Stomach (tissue), 9 donors: ENCODE data around the gene HS6ST2. TPM values are rescaled to one million over a fixed set of nuclear protein-coding genes. Genes with fewer than 3 reads are reported as not detected.

Experiments
- DNase-seq, 2 donors: peaks; one replicate each; pipeline versions ENCODE4 v3.0.0 to v3.0.0-alpha.2; 2013 to 2019
- H3K27ac ChIP-seq, 5 donors: fragments of 200-600 bp in 4 of 5; sonication (generic) in 4 of 5; one replicate each; pipeline ENCODE4 v1.5.1; 2013 to 2019; ENCODE audit warnings: mild to moderate bottlenecking in 1 of 5, moderate library complexity in 1 of 5
- H3K27me3 ChIP-seq, 3 donors: fragments of 200-600 bp; sonication (generic); one replicate each; pipeline ENCODE4 v1.5.1; 2017 to 2019; ENCODE audit warnings: mixed run types in 1 of 3
- H3K36me3 ChIP-seq, 4 donors: fragments of 200-600 bp; sonication (generic); 1 replicate in 3 of 4; 2 replicates in 1 of 4; pipeline ENCODE4 v1.5.1; 2016 to 2019
- H3K4me1 ChIP-seq, 4 donors: fragments of 200-600 bp; sonication (generic); one replicate each; pipeline ENCODE4 v1.5.1; 2016 to 2019
- H3K4me3 ChIP-seq, 4 donors: fragments of 200-600 bp; sonication (generic) in 3 of 4; one replicate each; pipeline ENCODE4 v1.5.1; 2016 to 2019; ENCODE audit warnings: mild to moderate bottlenecking in 1 of 4
- H3K9me3 ChIP-seq, 4 donors: fragments of 200-600 bp; sonication (generic); one replicate each; pipeline ENCODE4 v1.5.1; 2016 to 2019
- CTCF ChIP-seq, 7 experiments: fragments of 450-650 bp in 4 of 7; fragments of 200-600 bp in 3 of 7; sonication (generic) in 3 of 7; IDR thresholded peaks; one replicate each; pipeline ENCODE4 v1.5.1; 2016 to 2019; ENCODE audit warnings: antibody characterized with exemption in 7 of 7, control low read depth in 2 of 7, mild to moderate bottlenecking in 1 of 7
- EP300 ChIP-seq: sonication (generic); formaldehyde crosslinking; IDR thresholded peaks from one replicate; pipeline ENCODE4 v1.6.1; 2017; ENCODE audit warnings: antibody characterized with exemption
- POLR2A ChIP-seq, 4 donors: fragments of 450-650 bp; IDR thresholded peaks; one replicate each; pipeline ENCODE4 v1.6.1; 2016; ENCODE audit warnings: antibody characterized with exemption in 4 of 4, control low read depth in 2 of 4, mild to moderate bottlenecking in 1 of 4, moderate library complexity in 1 of 4
- POLR2AphosphoS5 ChIP-seq, 3 donors: sonication (generic); formaldehyde crosslinking; IDR thresholded peaks; one replicate each; pipeline ENCODE4 v1.6.1; 2016; ENCODE audit warnings: antibody characterized with exemption in 3 of 3
- whole genome bisulfite sequencing, 5 donors: extraction: QIAGEN DNeasy Blood & Tissue Kit in 3 of 5; methylation state at CpG; one replicate each; pipeline versions ENCODE4 v1.1.5 to v1.1.7; 2013 to 2018; 5-methylcytosine and 5-hydroxymethylcytosine counted together
- intact Hi-C: fragments of 100-400 bp; cut with DNase I; formaldehyde crosslinking; loops from one replicate; pipeline ENCODE4 v1.15.1; 2023; ENCODE audit warnings: low total_unique reads
- polyA plus RNA-seq, 3 donors: library from polyadenylated mRNA; stranded (reverse); fragments of 200-250 nt; gene quantifications; one replicate each; pipeline ENCODE4 v1.2.3, GENCODE V29; 2013
- total RNA-seq, 5 donors: library from RNA; depleted of rRNA; stranded (reverse); fragments of >200 nt; gene quantifications; one replicate each; pipeline versions ENCODE4 v1.1.0 to v1.2.3, GENCODE V29; 2014 to 2016
- donor health status: healthy with polysubstance abuse.
- donor health status: Bipolar disorder and iron deficiency.
- donor health status: healthy.

Gene HS6ST2
- total and polyA plus RNA-seq, 8 donors = 0.25 to 4.0 (median 0.89) TPM; not detected in 1

- no peak for TF ChIP-seq EP300
- no peak for TF ChIP-seq CTCF (IDR thresholded peaks at IDR 0.05)
- no peak for TF ChIP-seq POLR2AphosphoS5 (IDR thresholded peaks at IDR 0.05)
- TF ChIP-seq POLR2A (IDR thresholded peaks at IDR 0.05) = no peak
- intact Hi-C loops = no loop called here
- 58 to 79% (median 66%) methylated on average over 5 of the region's 5 CpGs for WGBS, 5 donors
- Histone ChIP-seq H3K4me1 (no peaks in the 10 kb centered on the region), H3K9me3 (no peaks in the 10 kb centered on the region), H3K4me3 (no peak overlapping the region), H3K27me3 (no peaks in the 10 kb centered on the region), H3K27ac (no peak overlapping the region), H3K36me3 (no peaks in the 10 kb centered on the region)
- DNase-seq = no peak
These were observed 115.1 kb downstream of the HS6ST2 start for GRCh38 chrX:132843363-132843762.

GRCh38 chrX:132842460-132843238, 115.8 kb downstream of the HS6ST2 start:
- TF ChIP-seq POLR2AphosphoS5 (IDR thresholded peaks at IDR 0.05) = no peak
- no peak for TF ChIP-seq POLR2A (IDR thresholded peaks at IDR 0.05)
- no peak for TF ChIP-seq CTCF (IDR thresholded peaks at IDR 0.05)
- TF ChIP-seq EP300 = no peak
- Histone ChIP-seq H3K27ac (no peak overlapping the region), H3K4me1 (no peaks in the 10 kb centered on the region), H3K27me3 (no peaks in the 10 kb centered on the region), H3K4me3 (no peak overlapping the region), H3K36me3 (no peaks in the 10 kb centered on the region), H3K9me3 (no peaks in the 10 kb centered on the region)
- intact Hi-C loops = no loop called here
- 43 to 54% (median 47%) methylated on average over 4 of the region's 4 CpGs for WGBS, 5 donors
- no peak for DNase-seq

- Histone ChIP-seq H3K4me1 (peaks cover 0 to 4% (median 0%) of the 10 kb centered on the region in 4 donors), H3K9me3 (no peaks in the 10 kb centered on the region), H3K36me3 (no peaks in the 10 kb centered on the region), H3K4me3 (no peak overlapping the region), H3K27ac (no peak overlapping the region), H3K27me3 (peaks cover 0 to 14% (median 0%) of the 10 kb centered on the region in 3 donors)
- WGBS, 5 donors = 59 to 71% (median 64%) methylated on average over 4 to 5 of the region's 5 CpGs
- TF ChIP-seq EP300 = no peak
- intact Hi-C loops = no loop called here
- DNase-seq = no peak
These were observed 120.5 kb downstream of the HS6ST2 start for GRCh38 chrX:132837967-132838366.

GRCh38 chrX:132837126-132837525, 121.3 kb downstream of the HS6ST2 start:
- WGBS, 5 donors = 29 to 53% (median 34%) methylated on average over 3 of the region's 3 CpGs
- H3K36me3 ChIP-seq = no peaks in the 10 kb centered on the region
- peaks cover 0 to 4% (median 0%) of the 10 kb centered on the region in 4 donors for H3K4me1 ChIP-seq
- H3K27me3 ChIP-seq = peaks cover 0 to 14% (median 0%) of the 10 kb centered on the region in 3 donors
- no peak overlapping the region for H3K27ac ChIP-seq
- TF ChIP-seq CTCF (IDR thresholded peaks at IDR 0.05) (no peak), EP300 (no peak), POLR2AphosphoS5 (IDR thresholded peaks at IDR 0.05) (no peak), POLR2A (IDR thresholded peaks at IDR 0.05) (no peak)
- no peaks in the 10 kb centered on the region for H3K9me3 ChIP-seq
- DNase-seq = peak in 1 of 2 donors; percentile 24
- intact Hi-C loops = no loop called here
- no peak overlapping the region for H3K4me3 ChIP-seq

GRCh38 chrX:132836471-132836870, 122.0 kb downstream of the HS6ST2 start:
- Histone ChIP-seq H3K4me3 (no peak overlapping the region), H3K36me3 (no peaks in the 10 kb centered on the region)
- intact Hi-C loops = no loop called here

More at GRCh38 chrX:132836471-132836870, 122.0 kb downstream of the HS6ST2 start:
- no peaks in the 10 kb centered on the region for H3K9me3 ChIP-seq
- TF ChIP-seq EP300 (no peak), CTCF (IDR thresholded peaks at IDR 0.05) (no peak), POLR2AphosphoS5 (IDR thresholded peaks at IDR 0.05) (no peak), POLR2A (IDR thresholded peaks at IDR 0.05) (no peak)
- no peak for DNase-seq
- no peak overlapping the region for H3K27ac ChIP-seq
- peaks cover 0 to 4% (median 0%) of the 10 kb centered on the region in 4 donors for H3K4me1 ChIP-seq
- peaks cover 0 to 14% (median 0%) of the 10 kb centered on the region in 3 donors for H3K27me3 ChIP-seq
